H1 (cell line): ENCODE measurements around the gene TDRD1. TPM values are rescaled to one million over a fixed set of nuclear protein-coding genes. Genes with fewer than 3 reads are reported as not detected.

ENCODE experiments used
- CTCF ChIA-PET: fragments of 300-600 bp; sonication (Branson Sonifier 250); formaldehyde crosslinking; loops from one replicate; lab custom pipeline; 2021; ENCODE audit not compliant: partially characterized antibody; lab: Charles Lee
- POLR2A ChIA-PET: fragments of 300-600 bp; sonication (Branson Sonifier 250); formaldehyde crosslinking; loops from one replicate; lab custom pipeline; 2021; ENCODE audit warnings: inconsistent platforms; ENCODE audit not compliant: partially characterized antibody; lab: Charles Lee
- DNase-seq, 2 experiments: peaks; one replicate each; pipeline versions ENCODE4 v3.0.0 to v3.0.0-alpha.2; 2010 to 2022; ENCODE audit warnings: low spot score in 2 of 2, low read depth in 1 of 2, mixed read lengths in 1 of 2
- FAIRE-seq: peaks from 2 replicates; lab custom pipeline; 2011; peaks lifted over from hg19 to GRCh38; lab: Jason Lieb, UNC
- H2AFZ ChIP-seq: 2 replicates; pipeline ENCODE4 v1.8.1; 2012; ENCODE audit warnings: low read length, inconsistent platforms
- H2AK5ac ChIP-seq: 2 replicates; pipeline ENCODE4 v1.6.1; 2013; ENCODE audit warnings: low read depth, low read length
- H2BK120ac ChIP-seq: replicated peaks from 2 replicates; pipeline ENCODE3; 2013; ENCODE audit warnings: low read depth, low read length, inconsistent platforms
- H2BK12ac ChIP-seq: 2 replicates; pipeline ENCODE4 v1.6.1; 2013; ENCODE audit warnings: low read depth, low read length
- H2BK15ac ChIP-seq: 2 replicates; pipeline ENCODE4 v1.6.1; 2013; ENCODE audit warnings: low read length
- H2BK20ac ChIP-seq: 2 replicates; pipeline ENCODE4 v1.6.1; 2013; ENCODE audit warnings: low read length
- H2BK5ac ChIP-seq: 2 replicates; pipeline ENCODE4 v1.6.1; 2013; ENCODE audit warnings: low read depth, low read length
- H3K14ac ChIP-seq: 2 replicates; pipeline ENCODE4 v1.6.1; 2013; ENCODE audit warnings: inconsistent platforms; ENCODE audit not compliant: insufficient read length
- H3K18ac ChIP-seq: 2 replicates; pipeline ENCODE4 v1.6.1; 2013; ENCODE audit warnings: low read length; ENCODE audit errors: extremely low read depth
- H3K23ac ChIP-seq: 2 replicates; pipeline ENCODE4 v1.6.1; 2013; ENCODE audit warnings: inconsistent platforms; ENCODE audit not compliant: insufficient read length
- H3K23me2 ChIP-seq: 2 replicates; pipeline ENCODE4 v1.6.1; 2013; ENCODE audit warnings: low read depth, low read length
- H3K27ac ChIP-seq: 2 replicates; pipeline ENCODE4 v1.6.1; 2011; ENCODE audit warnings: low read depth, low read length, inconsistent platforms
- H3K27me3 ChIP-seq, 4 experiments: replicated peaks in 1 of 4; 1 replicate in 1 of 4; 2 replicates in 3 of 4; pipeline versions ENCODE4 v1.6.1 to v1.8.1; 2011 to 2013; ENCODE audit warnings: low read length in 3 of 4, mild to moderate bottlenecking in 3 of 4, inconsistent platforms in 2 of 4, mixed read lengths in 2 of 4, moderate library complexity in 1 of 4; ENCODE audit not compliant: control insufficient read depth in 3 of 4, insufficient read depth in 3 of 4; ENCODE audit errors: extremely low read depth in 1 of 4
- H3K36me3 ChIP-seq, 4 experiments: 2 replicates each; pipeline versions ENCODE4 v1.6.1 to v1.8.1; 2011 to 2013; ENCODE audit warnings: mild to moderate bottlenecking in 4 of 4, low read length in 3 of 4, moderate library complexity in 2 of 4, control low read depth in 1 of 4, inconsistent platforms in 1 of 4; ENCODE audit not compliant: insufficient read depth in 4 of 4, control insufficient read depth in 2 of 4
- H3K4ac ChIP-seq: replicated peaks from 2 replicates; pipeline ENCODE3; 2013; ENCODE audit warnings: low read length, low read depth, mixed read lengths, inconsistent platforms; ENCODE audit not compliant: insufficient read length
- H3K4me1 ChIP-seq, 4 experiments: replicated peaks in 1 of 4; 1 replicate in 1 of 4; 2 replicates in 3 of 4; pipeline versions ENCODE4 v1.6.1 to v1.8.1; 2011 to 2013; ENCODE audit warnings: low read length in 3 of 4, inconsistent platforms in 2 of 4, mixed read lengths in 1 of 4; ENCODE audit not compliant: insufficient read depth in 4 of 4, control insufficient read depth in 3 of 4
- H3K4me2 ChIP-seq, 2 experiments: 2 replicates each; pipeline versions ENCODE4 v1.6.1 to v1.8.1; 2011 to 2013; ENCODE audit warnings: low read depth in 2 of 2, low read length in 2 of 2, control low read depth in 1 of 2, inconsistent platforms in 1 of 2, mild to moderate bottlenecking in 1 of 2; ENCODE audit not compliant: insufficient read depth in 1 of 2
- H3K4me3 ChIP-seq, 4 experiments: fragments of 200-600, 300-600 bp in 1 of 4; sonication (generic), shearing (Covaris generic), sonication (Bioruptor Twin) in 1 of 4; 2 replicates each; pipeline versions ENCODE4 v1.5.1 to v1.8.1; 2011 to 2016; ENCODE audit warnings: low read length in 4 of 4, low read depth in 3 of 4, control low read depth in 2 of 4, inconsistent platforms in 2 of 4, mild to moderate bottlenecking in 2 of 4, mixed read lengths in 1 of 4, moderate library complexity in 1 of 4; ENCODE audit not compliant: insufficient read depth in 2 of 4; ENCODE audit errors: extremely low read depth in 1 of 4
- H3K56ac ChIP-seq: replicated peaks from 2 replicates; pipeline ENCODE3; 2013; ENCODE audit warnings: low read depth, mild to moderate bottlenecking, mixed read lengths, low read length, inconsistent platforms; ENCODE audit not compliant: insufficient read length
- H3K79me1 ChIP-seq: 2 replicates; pipeline ENCODE4 v1.6.1; 2013; ENCODE audit warnings: low read depth, low read length, control low read depth
- H3K79me2 ChIP-seq, 2 experiments: 2 replicates each; pipeline versions ENCODE4 v1.6.1 to v1.8.1; 2012 to 2013; ENCODE audit warnings: low read length in 2 of 2, mild to moderate bottlenecking in 2 of 2, inconsistent platforms in 1 of 2; ENCODE audit not compliant: insufficient read depth in 2 of 2, control insufficient read depth in 1 of 2
- H3K9ac ChIP-seq, 4 experiments: replicated peaks in 1 of 4; 1 replicate in 1 of 4; 2 replicates in 3 of 4; pipeline versions ENCODE4 v1.6.1 to v1.8.1; 2011 to 2013; ENCODE audit warnings: low read depth in 3 of 4, low read length in 3 of 4, control low read depth in 2 of 4, mild to moderate bottlenecking in 2 of 4, moderate library complexity in 2 of 4, inconsistent platforms in 1 of 4; ENCODE audit errors: extremely low read depth in 1 of 4
- H3K9me3 ChIP-seq, 2 experiments: 2 replicates each; pipeline versions ENCODE4 v1.6.1 to v1.8.1; 2012 to 2013; ENCODE audit warnings: mild to moderate bottlenecking in 2 of 2, moderate library complexity in 2 of 2, control low read depth in 1 of 2, inconsistent platforms in 1 of 2, low read depth in 1 of 2, low read length in 1 of 2, mixed read lengths in 1 of 2; ENCODE audit not compliant: insufficient read depth in 2 of 2
- H4K20me1 ChIP-seq, 2 experiments: replicated peaks in 1 of 2; 2 replicates each; pipeline versions ENCODE3 to v1.8.1; 2011 to 2013; ENCODE audit warnings: inconsistent platforms in 2 of 2, low read length in 2 of 2, mild to moderate bottlenecking in 1 of 2; ENCODE audit not compliant: insufficient read depth in 2 of 2, control insufficient read depth in 1 of 2
- H4K5ac ChIP-seq: 2 replicates; pipeline ENCODE4 v1.6.1; 2013; ENCODE audit warnings: low read length, low read depth, mixed read lengths, inconsistent platforms; ENCODE audit not compliant: insufficient read length
- H4K8ac ChIP-seq: 2 replicates; pipeline ENCODE4 v1.8.0; 2013; ENCODE audit warnings: mild to moderate bottlenecking, moderate library complexity, low read length, inconsistent platforms; ENCODE audit not compliant: insufficient read depth; ENCODE audit errors: extremely low read depth
- H4K91ac ChIP-seq: replicated peaks from 2 replicates; pipeline ENCODE3; 2013; ENCODE audit warnings: low read length, mixed read lengths, inconsistent platforms; ENCODE audit not compliant: insufficient read length
- ASH2L ChIP-seq: fragments of 200-600, 300-600 bp; sonication (generic); IDR thresholded peaks from one replicate; pipeline ENCODE4 v1.7.1; 2017; ENCODE audit warnings: low read length
- CHD1 ChIP-seq: IDR thresholded peaks from 2 replicates; pipeline ENCODE4 v1.6.1; 2012; ENCODE audit warnings: low read depth, low read length, improper control_type of control experiment
- FOSL1 ChIP-seq: IDR thresholded peaks from 2 replicates; pipeline ENCODE4 v1.6.1; 2011; ENCODE audit warnings: mild to moderate bottlenecking, low read depth, low read length, moderate library complexity; ENCODE audit not compliant: insufficient read depth
- HDAC6 ChIP-seq: IDR thresholded peaks from one replicate; pipeline ENCODE4 v1.7.1; 2012; ENCODE audit warnings: low read depth, mild to moderate bottlenecking, inconsistent platforms, low read length, moderate library complexity
- PHF8 ChIP-seq: fragments of 200-600 bp; sonication (generic); conservative IDR thresholded peaks from 2 replicates; pipeline ENCODE4 v1.7.1; 2012; ENCODE audit warnings: low read depth, mild to moderate bottlenecking, inconsistent platforms, low read length, moderate library complexity
- RNF2 ChIP-seq: fragments of 200-900, 300-1000 bp; sonication (generic); IDR thresholded peaks from 2 replicates; pipeline ENCODE4 v1.7.1; 2016; ENCODE audit warnings: borderline replicate concordance, low read depth, mild to moderate bottlenecking, antibody characterized with exemption, low read length; ENCODE audit not compliant: poor library complexity, severe bottlenecking; ENCODE audit errors: missing control alignments
- RXRA ChIP-seq: IDR thresholded peaks from 2 replicates; pipeline ENCODE4 v1.6.1; 2011; ENCODE audit warnings: low read depth, mild to moderate bottlenecking, low read length, moderate library complexity; ENCODE audit not compliant: insufficient read depth
- SIRT6 ChIP-seq: IDR thresholded peaks from one replicate; pipeline ENCODE4 v1.7.1; 2012; ENCODE audit warnings: low read length, inconsistent platforms
- SUZ12 ChIP-seq: fragments of 200-600 bp; sonication (generic); IDR thresholded peaks from 2 replicates; pipeline ENCODE4 v1.6.1; 2012; ENCODE audit warnings: mild to moderate bottlenecking, inconsistent platforms, low read length, moderate library complexity, mixed read lengths
- TAF7 ChIP-seq: optimal IDR thresholded peaks from 2 replicates; pipeline ENCODE3; 2011; ENCODE audit warnings: low read depth, mild to moderate bottlenecking, inconsistent platforms, low read length, moderate library complexity, borderline replicate concordance
- WGBS, 2 experiments: shearing (Covaris generic) in 1 of 2; methylation state at CpG; one replicate each; pipeline versions ENCODE4 v1.1.6 to v1.1.7; 2013 to 2015; ENCODE audit warnings: low lambda C conversion rate in 2 of 2, mixed read lengths in 2 of 2, inconsistent platforms in 1 of 2, low coverage in 1 of 2, missing lambda C conversion rate in 1 of 2; ENCODE audit not compliant: insufficient replicate concordance in 2 of 2, insufficient coverage in 1 of 2, insufficient read length in 1 of 2; ENCODE audit errors: extremely low coverage in 1 of 2, missing lambda C conversion rate in 1 of 2; 5-methylcytosine and 5-hydroxymethylcytosine counted together
- polyA plus RNA-seq, 7 experiments: library from polyadenylated mRNA; depleted of rRNA in 3 of 7; stranded (reverse) in 5 of 7; unstranded in 2 of 7; fragments of >200 nt in 5 of 7; fragments of 200-250 nt in 2 of 7; gene quantifications; 1 replicate in 5 of 7; 2 replicates in 1 of 7; 4 replicates in 1 of 7; pipeline versions ENCODE4 v1.2.1 to v1.2.3, GENCODE V29; 2011 to 2013; ENCODE audit warnings: missing spikeins in 2 of 7, mixed read lengths in 2 of 7
- total RNA-seq: library from RNA; stranded (reverse); fragmentation: NEBNext Ultra II Directional; extraction: Animal tissue kit (Norgen Biotek cat#: 25700); gene quantifications from 2 replicates; pipeline ENCODE4 v1.2.1, GENCODE V29; 2021
- TF ChIP-seq, protein P1 (sequence below): IDR thresholded peaks from 2 replicates; pipeline ENCODE4 v1.6.1; 2012; ENCODE audit warnings: inconsistent platforms
- TF ChIP-seq, protein P2 (sequence below): IDR thresholded peaks from 2 replicates; pipeline ENCODE4 v1.6.1; 2011; ENCODE audit warnings: low read depth, mild to moderate bottlenecking, low read length; ENCODE audit not compliant: insufficient read depth

The TDRD1 gene
- total and polyA plus RNA-seq, 2 of the 8 experiments (the other 6 are each of a cell fraction or from before 2014, with no cell fraction given): 0.02 to 0.71 TPM

DNA sequence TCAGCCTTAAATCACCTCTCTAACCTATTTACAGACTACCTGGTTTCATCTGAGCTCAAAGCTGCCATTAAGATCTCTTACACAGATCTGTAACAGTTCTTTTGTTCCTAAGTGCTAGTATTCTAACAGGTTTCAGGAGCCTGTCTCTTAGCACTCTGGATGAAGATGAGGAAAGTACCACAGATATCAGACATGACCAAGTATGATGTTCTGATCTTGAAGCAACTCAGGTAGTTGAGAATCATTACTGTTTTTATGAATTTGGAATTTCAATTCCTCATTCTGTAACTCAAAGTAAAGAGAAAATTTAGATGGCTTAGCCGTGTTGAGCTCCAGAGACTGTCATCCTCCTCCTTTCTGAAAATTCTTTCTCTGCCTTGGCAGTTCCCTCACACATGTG lies 36.0 kb upstream of the TDRD1 start:
- Histone ChIP-seq H3K9ac (no peak overlapping the region), H2BK5ac (no peak overlapping the region), H3K4me1 (no peaks in the 10 kb centered on the region), H3K79me2 (no peaks in the 10 kb centered on the region), H3K14ac (no peak overlapping the region), H3K36me3 (peaks cover 0 to 24% (median 4%) of the 10 kb centered on the region in 4 experiments; a peak in 5 of 8 replicates), H2BK15ac (no peak overlapping the region), H4K8ac (no peak overlapping the region), H2BK20ac (no peak overlapping the region), H2AFZ (no peak overlapping the region), H4K20me1 (peaks cover 0 to 2% of the 10 kb centered on the region in 2 experiments), H2BK120ac (no peak overlapping the region), H3K4ac (no peak overlapping the region), H3K23ac (no peak overlapping the region), H3K27me3 (no peaks in the 10 kb centered on the region), H3K9me3 (no peaks in the 10 kb centered on the region), H3K27ac (no peak overlapping the region), H3K4me3 (no peak overlapping the region), H4K91ac (no peak overlapping the region), H4K5ac (no peak overlapping the region), H2BK12ac (no peak overlapping the region), H3K56ac (no peak overlapping the region), H3K23me2 (no peaks in the 10 kb centered on the region), H3K18ac (no peak overlapping the region), H3K79me1 (no peaks in the 10 kb centered on the region), H3K4me2 (no peak overlapping the region), H2AK5ac (no peak overlapping the region)
- 88% methylated on average over 1 of the region's 1 CpG; no CpG with 5 or more reads in 1 of the 2 experiments for WGBS, 2 experiments
- POLR2A ChIA-PET: interaction anchor here (1.5 kb wide), 1 partner anchor 9 kb away, joined by 4 read pairs; no protein-coding TSS in a partner anchor
- CTCF ChIA-PET: interaction anchor here (0.9 to 1.2 kb wide), 2 partner anchors 16 to 65 kb away, joined by 3 read pairs; no protein-coding TSS in a partner anchor
- TF ChIP-seq CHD1 (no peak), TAF7 (no peak), ASH2L (no peak), SIRT6 (no peak), SUZ12 (no peak), RXRA (no peak), HDAC6 (no peak), PHF8 (no peak), FOSL1 (no peak), RNF2 (no peak)
- TF ChIP-seq, protein P1, sequence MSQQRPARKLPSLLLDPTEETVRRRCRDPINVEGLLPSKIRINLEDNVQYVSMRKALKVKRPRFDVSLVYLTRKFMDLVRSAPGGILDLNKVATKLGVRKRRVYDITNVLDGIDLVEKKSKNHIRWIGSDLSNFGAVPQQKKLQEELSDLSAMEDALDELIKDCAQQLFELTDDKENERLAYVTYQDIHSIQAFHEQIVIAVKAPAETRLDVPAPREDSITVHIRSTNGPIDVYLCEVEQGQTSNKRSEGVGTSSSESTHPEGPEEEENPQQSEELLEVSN: no peak
- TF ChIP-seq, protein P2, sequence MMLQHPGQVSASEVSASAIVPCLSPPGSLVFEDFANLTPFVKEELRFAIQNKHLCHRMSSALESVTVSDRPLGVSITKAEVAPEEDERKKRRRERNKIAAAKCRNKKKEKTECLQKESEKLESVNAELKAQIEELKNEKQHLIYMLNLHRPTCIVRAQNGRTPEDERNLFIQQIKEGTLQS: no peak
- FAIRE-seq: no peak
- no peak for DNase-seq
